Endothelial cell of umbilical vein (primary cell): ENCODE measurements around the gene CEP20.

Experiments used
- GATA2 ChIP-seq: IDR thresholded peaks from 2 replicates; pipeline ENCODE4 v1.7.0; 2011; ENCODE audit warnings: low read depth, mild to moderate bottlenecking, moderate library complexity, mixed read lengths, low read length; ENCODE audit not compliant: insufficient read length, insufficient read depth
- POLR2A ChIP-seq: IDR thresholded peaks from 2 replicates; pipeline ENCODE4 v1.6.1; 2012; ENCODE audit warnings: low read depth, mild to moderate bottlenecking, control low read depth, low read length
- POLR2AphosphoS5 ChIP-seq: IDR thresholded peaks from 2 replicates; pipeline ENCODE4 v1.6.1; 2012; ENCODE audit warnings: low read depth, mild to moderate bottlenecking, control low read depth, low read length, moderate library complexity; ENCODE audit not compliant: insufficient read depth
- TF ChIP-seq, protein P1 (sequence below), 2 donors: IDR thresholded peaks; 1 replicate in 1 of 2; 2 replicates in 1 of 2; pipeline ENCODE4 v1.5.1; 2011; ENCODE audit warnings: low read length in 2 of 2, mild to moderate bottlenecking in 2 of 2, moderate library complexity in 2 of 2, control low read depth in 1 of 2, inconsistent platforms in 1 of 2, low read depth in 1 of 2; ENCODE audit not compliant: insufficient read depth in 1 of 2; ENCODE audit errors: extremely low read depth in 1 of 2
- TF ChIP-seq, protein P2 (sequence below): IDR thresholded peaks from 2 replicates; pipeline ENCODE4 v1.6.1; 2011; ENCODE audit not compliant: insufficient read depth, insufficient read length

DNA sequence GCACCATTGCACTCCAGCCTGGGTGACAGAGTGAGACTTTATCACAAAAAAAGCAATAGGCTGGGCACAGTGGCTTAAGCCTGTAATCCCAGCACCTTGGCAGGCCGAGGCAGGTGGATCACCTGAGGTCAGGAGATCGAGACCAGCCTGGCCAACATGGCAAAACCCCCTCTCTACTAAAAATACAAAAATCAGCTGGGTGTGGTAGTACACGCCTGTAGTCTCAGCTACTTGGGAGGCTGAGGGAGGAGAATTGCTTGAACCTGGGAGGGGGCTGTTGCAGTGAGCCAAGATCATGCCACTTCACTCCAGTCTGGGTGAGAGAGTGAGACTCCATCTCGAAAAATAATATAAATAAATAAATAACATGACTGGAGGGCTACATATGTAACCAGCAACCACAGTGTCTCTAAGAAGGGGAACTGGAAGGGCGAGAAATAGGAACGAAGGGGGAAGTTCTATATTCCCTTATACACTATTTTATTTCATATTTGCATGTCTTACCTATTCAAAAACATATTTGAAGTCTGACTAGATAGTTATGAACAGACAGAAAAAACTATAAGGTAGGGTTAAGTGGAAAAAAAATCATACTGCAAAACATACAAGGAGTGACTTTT lies 57.5 kb downstream of the CEP20 start:
- TF ChIP-seq POLR2AphosphoS5: no peak
- TF ChIP-seq, protein P1, sequence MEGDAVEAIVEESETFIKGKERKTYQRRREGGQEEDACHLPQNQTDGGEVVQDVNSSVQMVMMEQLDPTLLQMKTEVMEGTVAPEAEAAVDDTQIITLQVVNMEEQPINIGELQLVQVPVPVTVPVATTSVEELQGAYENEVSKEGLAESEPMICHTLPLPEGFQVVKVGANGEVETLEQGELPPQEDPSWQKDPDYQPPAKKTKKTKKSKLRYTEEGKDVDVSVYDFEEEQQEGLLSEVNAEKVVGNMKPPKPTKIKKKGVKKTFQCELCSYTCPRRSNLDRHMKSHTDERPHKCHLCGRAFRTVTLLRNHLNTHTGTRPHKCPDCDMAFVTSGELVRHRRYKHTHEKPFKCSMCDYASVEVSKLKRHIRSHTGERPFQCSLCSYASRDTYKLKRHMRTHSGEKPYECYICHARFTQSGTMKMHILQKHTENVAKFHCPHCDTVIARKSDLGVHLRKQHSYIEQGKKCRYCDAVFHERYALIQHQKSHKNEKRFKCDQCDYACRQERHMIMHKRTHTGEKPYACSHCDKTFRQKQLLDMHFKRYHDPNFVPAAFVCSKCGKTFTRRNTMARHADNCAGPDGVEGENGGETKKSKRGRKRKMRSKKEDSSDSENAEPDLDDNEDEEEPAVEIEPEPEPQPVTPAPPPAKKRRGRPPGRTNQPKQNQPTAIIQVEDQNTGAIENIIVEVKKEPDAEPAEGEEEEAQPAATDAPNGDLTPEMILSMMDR (IDR thresholded peaks at IDR 0.05; ENCODE audit: extremely low read depth in 1 of 2, insufficient read depth in 1 of 2, low read depth in 1 of 2, low read length in 2 of 2): no peak
- TF ChIP-seq, protein P2, sequence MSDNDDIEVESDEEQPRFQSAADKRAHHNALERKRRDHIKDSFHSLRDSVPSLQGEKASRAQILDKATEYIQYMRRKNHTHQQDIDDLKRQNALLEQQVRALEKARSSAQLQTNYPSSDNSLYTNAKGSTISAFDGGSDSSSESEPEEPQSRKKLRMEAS: no peak
- no peak for TF ChIP-seq GATA2
- TF ChIP-seq POLR2A: no peak
